Kidney (tissue), 14 donors: ENCODE results near the gene MZT2B. TPM values are rescaled to one million over a fixed set of nuclear protein-coding genes. Genes with fewer than 3 reads are reported as not detected.
A peak's percentile ranks its signal among the peaks of the same experiment; 100 is the strongest.
"Not testable (repeated sequence)": the region's sequence is repeated elsewhere in the genome, so short reads cannot be mapped to it uniquely, and the experiment has no call there.

ENCODE experiments used
- DNase-seq, 5 donors: peaks; one replicate each; pipeline ENCODE4 v3.0.0-alpha.2; 2013 to 2020
- FAIRE-seq: peaks from 2 replicates; lab custom pipeline; 2012; peaks lifted over from hg19 to GRCh38; lab: Jason Lieb, UNC
- H3K27ac ChIP-seq, 2 donors: one replicate each; pipeline ENCODE4 v1.7.0; 2013; ENCODE audit warnings: low read depth in 2 of 2, low read length in 2 of 2, inconsistent platforms in 1 of 2
- H3K27me3 ChIP-seq: one replicate; pipeline ENCODE4 v1.7.1; 2013; ENCODE audit warnings: low read length, inconsistent platforms; ENCODE audit not compliant: control insufficient read depth, insufficient read depth
- H3K36me3 ChIP-seq, 3 donors: one replicate each; pipeline versions ENCODE4 v1.7.0 to v1.7.1; 2013; ENCODE audit warnings: low read length in 3 of 3, control low read depth in 1 of 3, inconsistent platforms in 1 of 3; ENCODE audit not compliant: insufficient read depth in 3 of 3, control insufficient read depth in 2 of 3
- H3K4me1 ChIP-seq, 3 donors: one replicate each; pipeline versions ENCODE4 v1.7.0 to v1.7.1; 2013; ENCODE audit warnings: low read length in 3 of 3, inconsistent platforms in 1 of 3, low read depth in 1 of 3; ENCODE audit not compliant: control insufficient read depth in 2 of 3, insufficient read depth in 2 of 3
- H3K4me3 ChIP-seq, 3 donors: one replicate each; pipeline versions ENCODE4 v1.7.0 to v1.8.1; 2013; ENCODE audit warnings: low read length in 3 of 3, control low read depth in 1 of 3, inconsistent platforms in 1 of 3
- H3K9ac ChIP-seq, 3 donors: one replicate each; pipeline versions ENCODE4 v1.7.0 to v1.7.1; 2013; ENCODE audit warnings: low read length in 3 of 3, control low read depth in 1 of 3, inconsistent platforms in 1 of 3
- H3K9me3 ChIP-seq, 3 donors: one replicate each; pipeline versions ENCODE4 v1.7.0 to v1.7.1; 2013; ENCODE audit warnings: low read length in 3 of 3, control low read depth in 1 of 3, inconsistent platforms in 1 of 3; ENCODE audit not compliant: control insufficient read depth in 2 of 3, insufficient read depth in 1 of 3
- intact Hi-C: fragments of 100-400 bp; cut with DNase I; formaldehyde crosslinking; loops from one replicate; pipeline ENCODE4 v1.11.1; 2022
- polyA plus RNA-seq: library from polyadenylated mRNA; stranded (reverse); fragments of 350-450 nt; fragmentation: Illumina TruSeq; extraction: RNeasy Lipid Tissue Mini Kit (QIAGEN cat#74804); gene quantifications from one replicate; pipeline ENCODE4 v1.2.3, GENCODE V29; 2014; ENCODE audit warnings: low read depth, low replicate concordance; ENCODE audit not compliant: insufficient read depth
- total RNA-seq: library from RNA; stranded (reverse); fragmentation: NEBNext Ultra II Directional; extraction: Animal tissue kit (Norgen Biotek cat#: 25700); gene quantifications from one replicate; pipeline ENCODE4 v1.2.1, GENCODE V29; 2021
- TF ChIP-seq, protein P1 (sequence below): IDR thresholded peaks from 3 replicates; pipeline ENCODE4 v1.5.1; 2012; ENCODE audit warnings: mild to moderate bottlenecking, moderate library complexity, borderline replicate concordance; ENCODE audit not compliant: insufficient read depth; ENCODE audit errors: extremely low read depth
- donor health status: control.
- donor health status: control.
- donor health status: control.
- donor health status: control.
- donor health status: control.
- donor health status: DM: yes; HTN: yes; CAD: no.
- donor health status: Normal renal cell carcinoma (clear cell type).

The MZT2B gene
- total and polyA plus RNA-seq, 2 donors from 2014 or later, result 160 to 354 TPM

DNA sequence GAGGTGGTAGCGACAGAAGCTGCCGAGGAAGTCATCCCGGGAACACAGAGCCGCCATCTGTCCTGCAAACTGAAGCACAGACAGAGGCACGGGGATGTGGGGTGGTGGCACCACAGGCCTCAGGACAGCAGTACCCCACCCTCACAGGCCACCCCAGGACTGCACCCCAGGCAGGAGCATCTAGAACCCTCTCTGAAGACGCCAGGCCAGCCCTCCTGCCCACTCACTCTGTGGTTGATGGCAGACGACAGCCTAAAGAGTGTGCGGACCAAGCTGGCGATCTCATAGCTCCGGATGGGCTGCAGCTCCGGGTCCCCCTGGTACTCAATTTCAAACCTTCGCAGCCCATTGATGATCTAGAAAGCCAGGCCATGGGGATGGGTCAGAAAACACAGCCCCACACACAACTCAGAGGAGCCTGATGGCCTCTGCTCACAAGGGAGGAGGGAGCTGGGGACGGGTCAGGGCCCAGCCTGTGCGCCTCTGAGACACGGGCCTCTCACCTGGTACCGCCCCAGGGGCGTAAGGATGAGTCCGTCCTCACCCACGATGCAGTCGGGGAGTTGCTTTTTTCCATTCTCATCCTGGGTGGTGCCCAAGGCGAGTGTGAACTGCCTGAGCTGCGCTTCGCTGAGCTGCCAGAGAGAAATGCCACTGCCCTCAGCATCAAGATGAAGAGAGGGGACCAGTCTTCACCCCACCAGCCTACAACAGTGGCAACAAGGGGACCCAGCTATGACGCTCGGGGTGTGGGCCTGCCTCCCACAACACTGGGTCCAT is 29.1 kb upstream of the MZT2B start:
- Histone ChIP-seq H3K9me3 (no peaks in the 10 kb centered on the region), H3K4me3 (no peak overlapping the region), H3K27me3 (no peaks in the 10 kb centered on the region), H3K4me1 (no peaks in the 10 kb centered on the region), H3K9ac (no peak overlapping the region), H3K27ac (no peak overlapping the region), H3K36me3 (no peaks in the 10 kb centered on the region)
- TF ChIP-seq, protein P1, sequence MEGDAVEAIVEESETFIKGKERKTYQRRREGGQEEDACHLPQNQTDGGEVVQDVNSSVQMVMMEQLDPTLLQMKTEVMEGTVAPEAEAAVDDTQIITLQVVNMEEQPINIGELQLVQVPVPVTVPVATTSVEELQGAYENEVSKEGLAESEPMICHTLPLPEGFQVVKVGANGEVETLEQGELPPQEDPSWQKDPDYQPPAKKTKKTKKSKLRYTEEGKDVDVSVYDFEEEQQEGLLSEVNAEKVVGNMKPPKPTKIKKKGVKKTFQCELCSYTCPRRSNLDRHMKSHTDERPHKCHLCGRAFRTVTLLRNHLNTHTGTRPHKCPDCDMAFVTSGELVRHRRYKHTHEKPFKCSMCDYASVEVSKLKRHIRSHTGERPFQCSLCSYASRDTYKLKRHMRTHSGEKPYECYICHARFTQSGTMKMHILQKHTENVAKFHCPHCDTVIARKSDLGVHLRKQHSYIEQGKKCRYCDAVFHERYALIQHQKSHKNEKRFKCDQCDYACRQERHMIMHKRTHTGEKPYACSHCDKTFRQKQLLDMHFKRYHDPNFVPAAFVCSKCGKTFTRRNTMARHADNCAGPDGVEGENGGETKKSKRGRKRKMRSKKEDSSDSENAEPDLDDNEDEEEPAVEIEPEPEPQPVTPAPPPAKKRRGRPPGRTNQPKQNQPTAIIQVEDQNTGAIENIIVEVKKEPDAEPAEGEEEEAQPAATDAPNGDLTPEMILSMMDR, result no peak
- no peak for FAIRE-seq
- peak in 1 of 5 donors; percentile 59 for DNase-seq
- intact Hi-C loops, result no loop called here

DNA sequence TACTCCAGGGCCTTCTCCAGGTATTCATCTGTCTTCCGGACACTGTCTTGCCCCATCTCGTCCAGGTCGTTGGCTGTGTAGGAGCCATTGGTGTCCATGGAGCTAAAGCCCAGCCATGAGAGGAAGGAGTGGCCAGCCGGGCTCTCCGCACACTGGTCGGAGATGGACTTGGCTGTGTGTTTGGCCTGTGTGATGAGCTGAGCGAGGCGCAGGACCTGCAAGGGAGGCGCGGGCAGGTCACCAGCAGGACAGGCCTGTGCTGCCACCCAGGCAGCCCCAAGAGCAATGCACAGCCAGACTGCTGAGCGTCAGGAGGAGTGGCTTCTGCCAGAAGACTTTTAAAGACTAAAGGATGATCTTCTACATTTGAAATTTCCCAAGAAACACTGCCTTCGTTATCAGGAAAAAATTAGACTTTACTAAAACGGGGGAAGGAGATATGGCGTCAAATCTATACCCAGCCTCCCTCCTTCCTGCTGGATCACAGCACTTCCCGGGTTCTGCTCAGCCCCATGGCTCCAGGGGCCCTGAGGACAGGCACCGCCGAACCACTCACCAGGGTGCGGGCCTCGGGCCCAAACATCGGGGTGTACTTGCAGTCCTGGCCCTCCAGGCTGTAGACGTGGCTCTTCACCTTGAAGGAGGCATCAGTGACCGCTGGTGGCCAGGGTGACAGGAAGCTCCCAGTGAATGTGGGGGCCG is 28.2 kb upstream of the MZT2B start:
- H3K9ac ChIP-seq, H3K27ac ChIP-seq, H3K27me3 ChIP-seq, FAIRE-seq, intact Hi-C loops, H3K4me1 ChIP-seq, H3K36me3 ChIP-seq, H3K4me3 ChIP-seq, H3K9me3 ChIP-seq: not testable (repeated sequence)
- DNase-seq, result peak in 1 of 5 donors; percentile 52

DNA sequence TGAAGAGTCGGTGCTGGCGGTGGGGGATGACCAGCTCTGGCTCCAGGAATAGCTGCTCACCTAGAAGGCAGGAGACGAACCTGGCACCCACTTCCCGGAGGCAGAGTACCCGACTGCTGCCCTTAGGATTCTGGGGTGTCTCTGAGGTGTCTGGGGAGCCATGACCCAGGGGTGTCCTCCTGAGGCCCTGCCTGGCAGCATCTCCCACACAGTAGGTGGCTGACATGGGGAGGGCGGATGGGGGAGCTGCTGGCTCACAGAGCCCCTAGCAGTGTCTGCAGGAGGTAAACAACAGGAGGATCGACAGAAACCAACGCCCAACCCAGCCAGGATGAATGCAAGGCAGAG is 27.7 kb upstream of the MZT2B start:
- not testable (repeated sequence) for FAIRE-seq

DNA sequence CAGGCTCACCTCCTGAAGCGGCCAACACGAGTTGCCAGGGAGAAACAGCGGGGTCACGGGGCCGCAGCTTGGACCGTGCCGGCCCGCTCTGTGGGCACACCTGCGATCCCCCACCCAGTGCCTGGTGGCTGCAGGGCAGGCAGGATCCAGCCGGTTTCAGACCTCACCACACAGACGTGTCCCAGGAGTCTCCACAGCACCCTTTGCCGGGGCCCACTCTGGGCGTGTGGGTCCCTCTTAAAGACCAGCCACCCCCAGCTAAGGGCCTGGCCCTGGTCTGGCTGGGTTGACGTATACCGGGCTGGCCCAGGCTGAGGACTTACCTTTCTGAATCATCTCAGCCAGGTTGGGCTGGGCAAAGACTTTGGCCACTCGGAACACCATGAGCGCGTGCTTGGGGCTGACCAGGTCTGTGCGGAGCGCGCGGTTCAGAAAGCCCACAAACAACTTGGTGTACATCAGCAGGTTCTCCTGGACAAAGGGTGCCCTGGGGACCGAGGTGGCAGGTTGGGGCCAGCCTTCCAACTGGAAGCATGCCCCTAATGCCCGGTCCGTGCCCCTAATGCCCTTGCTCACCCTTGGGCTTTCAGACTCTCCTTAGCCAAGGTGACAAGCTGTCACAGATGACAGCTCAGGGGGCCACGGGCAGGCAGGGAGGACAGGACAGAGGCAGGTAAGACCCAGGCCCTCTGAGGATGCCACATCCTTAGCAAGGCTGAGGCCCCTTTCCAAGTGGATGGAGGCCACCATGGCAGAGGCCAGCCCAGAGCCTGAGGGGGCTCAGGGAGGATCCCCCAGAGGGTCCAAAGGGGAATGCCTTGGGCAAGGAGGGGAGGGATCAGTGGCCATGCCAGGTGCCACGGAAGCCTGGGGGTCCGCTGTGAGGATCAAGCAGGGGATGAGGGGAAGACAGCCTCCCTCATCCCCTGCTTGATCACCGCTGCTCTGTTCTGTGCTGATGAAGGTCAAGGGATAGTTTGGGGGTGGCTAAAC is 27.0 kb upstream of the MZT2B start:
- no peaks in the 10 kb centered on the region for H3K36me3 ChIP-seq
- FAIRE-seq, result no peak
- peak in 1 of 5 donors; percentile 76 for DNase-seq
- no peak overlapping the region for H3K9ac ChIP-seq
- no peak overlapping the region for H3K4me3 ChIP-seq
- intact Hi-C loops, result no loop called here
- TF ChIP-seq, protein P1, result no peak
- H3K9me3 ChIP-seq, result no peaks in the 10 kb centered on the region
- H3K27ac ChIP-seq, result no peak overlapping the region
- H3K27me3 ChIP-seq, result no peaks in the 10 kb centered on the region
- no peaks in the 10 kb centered on the region for H3K4me1 ChIP-seq

More for the DNA sequence above, 27.7 kb upstream of the MZT2B start:
- peak in 1 of 5 donors; percentile 33 for DNase-seq
- H3K27me3 ChIP-seq, H3K9ac ChIP-seq, intact Hi-C loops, H3K4me1 ChIP-seq, H3K36me3 ChIP-seq, H3K9me3 ChIP-seq, H3K27ac ChIP-seq, H3K4me3 ChIP-seq: not testable (repeated sequence)
